GM18951 (cell line): ENCODE results near the gene APOBEC3H.

Source experiments
- POLR2A ChIP-seq: IDR thresholded peaks from 4 replicates; pipeline ENCODE4 v1.6.1; 2011; ENCODE audit warnings: mild to moderate bottlenecking; ENCODE audit not compliant: insufficient read length, insufficient read depth; ENCODE audit errors: extremely low read depth
- in situ Hi-C: fragments of 300-500 bp; cut with MboI; formaldehyde crosslinking; loops from one replicate; pipeline ENCODE4 v1.12.0; 2022; ENCODE audit warnings: low sequenced_read_pairs, mixed read lengths, inconsistent platforms; ENCODE audit not compliant: unreplicated experiment

The APOBEC3H gene

DNA sequence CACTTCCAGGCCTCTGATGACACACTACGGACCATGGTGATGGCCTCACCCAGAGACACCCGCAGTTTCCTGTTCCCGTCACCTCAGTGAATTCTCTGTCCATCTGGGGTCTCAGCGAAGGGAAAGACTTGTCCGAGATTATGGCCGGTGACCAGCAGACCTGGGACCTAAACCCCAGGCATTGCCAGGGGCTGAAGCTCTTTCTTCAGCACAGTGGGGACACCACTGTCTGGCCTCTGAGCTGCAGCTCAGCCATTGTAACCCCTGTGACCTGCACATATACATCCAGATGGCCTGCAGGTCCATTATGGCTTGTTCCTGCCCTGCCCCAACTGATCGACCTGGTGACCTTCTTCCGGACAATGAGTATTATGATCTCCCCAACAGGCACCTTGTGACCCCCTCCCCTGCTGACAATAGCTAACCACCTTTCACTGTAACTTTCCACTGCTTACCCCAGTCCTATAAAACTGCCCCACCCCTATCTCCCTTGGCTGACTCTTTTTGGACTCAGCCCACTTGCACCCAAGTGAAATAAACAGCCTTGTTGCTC is 33.2 kb downstream of the APOBEC3H start:
- no peak for TF ChIP-seq POLR2A
- in situ Hi-C loops, result no loop called here

DNA sequence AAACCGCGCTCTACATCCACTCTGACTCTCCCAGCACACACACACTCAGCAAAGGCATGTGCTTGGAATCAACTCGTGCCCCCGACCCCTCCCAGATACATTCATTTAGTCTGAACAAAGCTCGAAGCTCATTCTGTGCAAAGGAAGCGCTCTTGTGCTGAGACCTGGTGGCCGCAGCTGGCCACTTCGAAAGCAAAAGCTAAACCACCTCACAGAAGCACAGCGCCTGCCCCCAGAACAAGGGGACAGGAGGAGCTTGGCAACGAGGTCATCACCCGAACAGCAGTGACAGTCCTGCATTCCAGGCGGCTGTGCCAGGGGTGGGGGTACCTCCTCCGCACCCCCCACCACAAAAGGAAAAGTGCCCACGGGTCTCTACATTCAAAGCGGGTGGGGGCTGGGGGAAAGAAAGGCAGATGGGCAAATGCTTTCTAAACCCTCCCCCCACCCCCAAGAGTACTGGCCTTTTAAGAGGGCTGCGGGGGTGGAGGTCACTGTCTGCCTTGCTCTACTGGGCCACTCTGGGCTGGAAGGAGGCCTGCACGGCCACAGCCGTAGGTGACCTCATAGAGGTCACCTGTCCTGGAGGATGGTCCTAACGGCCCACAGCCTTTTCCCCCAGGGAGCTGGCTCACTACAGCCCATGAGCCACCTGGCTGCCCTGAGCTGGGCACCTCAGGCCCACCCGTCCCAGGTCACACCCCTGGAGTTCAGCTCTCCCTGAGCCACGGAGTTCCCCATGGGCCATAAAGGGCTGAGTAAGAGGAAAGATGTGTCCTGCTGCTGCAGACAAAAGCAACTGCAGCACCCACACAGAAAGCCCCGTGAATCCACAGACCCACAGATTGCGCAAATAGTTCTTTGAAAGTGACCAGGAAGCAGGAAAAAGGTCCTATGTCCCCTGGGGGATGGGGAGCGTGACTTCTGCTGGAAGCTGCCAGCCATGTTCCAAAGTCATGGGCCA is 34.1 kb downstream of the APOBEC3H start:
- in situ Hi-C loops, result no loop called here
- TF ChIP-seq POLR2A, result no peak

DNA sequence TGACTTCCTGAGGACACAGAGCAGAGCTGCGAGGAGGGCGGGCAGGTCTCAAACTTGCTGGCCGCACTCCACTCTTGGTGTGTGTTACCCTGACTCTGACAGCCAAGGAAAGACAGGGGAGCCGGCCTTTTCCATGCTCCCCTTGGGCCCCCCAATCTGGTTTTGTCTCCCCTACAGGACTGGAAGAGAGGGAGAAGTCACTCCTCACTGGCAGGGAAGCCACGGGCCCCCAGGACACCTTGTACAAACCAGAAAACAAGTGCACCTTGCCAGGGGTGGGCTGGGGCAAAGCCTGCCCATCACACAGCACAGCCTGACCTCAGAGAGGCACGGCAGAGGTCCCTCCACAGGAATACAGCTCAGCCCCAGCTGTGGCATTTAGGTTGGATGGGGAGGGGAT is 35.2 kb downstream of the APOBEC3H start:
- in situ Hi-C loops, result no loop called here
- no peak for TF ChIP-seq POLR2A

DNA sequence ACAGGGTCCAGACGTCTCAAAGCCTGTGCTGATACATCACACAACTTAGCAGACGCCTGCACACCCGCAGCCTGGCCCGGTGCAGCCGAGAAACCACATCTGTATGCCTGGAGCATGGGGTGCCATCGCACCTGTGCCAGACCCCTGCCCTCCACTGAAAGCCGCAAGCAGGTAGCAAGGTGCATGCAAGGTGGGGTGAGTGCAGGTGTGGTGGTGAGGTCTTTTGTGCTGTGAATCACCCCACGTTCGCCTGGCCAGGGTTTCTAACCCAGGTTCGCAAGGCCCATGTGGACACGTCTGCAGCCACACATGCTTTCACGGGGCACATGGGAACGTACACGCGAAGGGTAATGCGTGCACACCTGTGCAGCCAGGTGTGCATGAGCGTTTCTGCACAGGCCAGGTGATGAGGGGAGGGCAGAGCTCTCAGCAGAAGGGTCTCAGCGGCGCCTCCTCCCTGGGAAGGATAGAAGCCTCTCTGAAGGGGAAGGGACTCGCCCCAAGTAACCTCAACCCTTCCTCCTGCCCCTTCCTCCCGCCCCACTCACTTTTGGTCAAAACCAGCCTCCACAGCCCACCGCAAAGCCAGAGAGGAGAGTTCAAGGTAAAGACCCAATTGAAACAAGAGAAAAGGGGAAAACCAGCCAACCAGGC is 36.0 kb downstream of the APOBEC3H start:
- in situ Hi-C loops, result no loop called here
- no peak for TF ChIP-seq POLR2A

DNA sequence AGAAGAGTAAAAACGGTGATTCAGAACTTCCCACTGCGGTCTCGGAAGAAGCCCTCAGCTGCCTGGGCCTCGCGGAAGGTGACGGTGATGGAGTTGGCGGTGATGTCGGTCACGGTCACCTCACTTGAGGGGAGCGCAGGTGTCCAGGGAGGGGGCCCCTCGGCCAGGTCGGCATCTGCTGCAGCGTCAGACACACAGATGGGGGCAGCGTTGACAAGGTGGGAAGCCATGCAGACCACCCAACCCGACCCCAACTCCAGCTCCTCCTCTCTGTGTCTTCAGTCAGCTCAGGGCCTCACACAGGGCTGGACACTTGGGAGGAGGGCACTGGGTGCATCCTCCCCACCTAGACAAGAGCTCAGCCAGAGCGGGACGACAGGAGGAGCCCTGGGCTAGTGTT is 36.8 kb downstream of the APOBEC3H start:
- in situ Hi-C loops, result no loop called here
- TF ChIP-seq POLR2A, result no peak

DNA sequence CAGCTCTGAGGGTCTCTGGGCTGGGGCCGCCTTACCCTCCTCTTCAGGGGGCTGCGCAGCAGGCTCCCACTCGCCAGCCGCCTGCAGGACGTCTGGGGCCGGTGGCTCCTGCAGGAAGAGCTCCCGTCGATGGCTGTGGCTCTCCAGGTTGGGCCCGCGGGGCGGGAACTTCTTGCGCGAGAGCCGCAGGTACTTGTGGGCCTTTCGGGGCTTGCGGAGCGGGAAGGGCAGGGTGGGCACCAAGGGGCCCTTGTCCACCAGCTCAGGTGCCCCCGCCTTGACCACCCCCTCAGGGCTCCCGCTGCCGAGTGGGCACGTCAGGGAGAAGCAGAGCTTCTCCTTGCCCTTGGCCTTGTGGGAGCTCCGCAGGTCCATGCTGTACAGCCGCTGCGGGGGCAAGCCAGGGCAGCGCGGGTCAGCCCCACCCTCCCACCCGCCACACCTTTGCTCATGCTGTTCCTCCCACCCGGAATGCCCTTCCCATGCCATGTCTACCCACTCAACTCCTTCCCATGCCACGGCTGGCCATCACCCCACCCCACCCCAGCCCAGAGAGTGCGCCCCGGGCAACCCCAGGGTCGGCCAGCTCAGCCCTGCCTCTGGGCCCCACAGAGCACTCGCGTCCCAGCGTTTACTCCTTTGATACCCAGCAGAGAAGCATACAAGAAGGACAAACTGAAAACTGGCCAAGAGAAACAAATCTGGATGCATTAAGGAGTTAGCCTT is 37.5 kb downstream of the APOBEC3H start:
- no peak for TF ChIP-seq POLR2A
- in situ Hi-C loops, result no loop called here

DNA sequence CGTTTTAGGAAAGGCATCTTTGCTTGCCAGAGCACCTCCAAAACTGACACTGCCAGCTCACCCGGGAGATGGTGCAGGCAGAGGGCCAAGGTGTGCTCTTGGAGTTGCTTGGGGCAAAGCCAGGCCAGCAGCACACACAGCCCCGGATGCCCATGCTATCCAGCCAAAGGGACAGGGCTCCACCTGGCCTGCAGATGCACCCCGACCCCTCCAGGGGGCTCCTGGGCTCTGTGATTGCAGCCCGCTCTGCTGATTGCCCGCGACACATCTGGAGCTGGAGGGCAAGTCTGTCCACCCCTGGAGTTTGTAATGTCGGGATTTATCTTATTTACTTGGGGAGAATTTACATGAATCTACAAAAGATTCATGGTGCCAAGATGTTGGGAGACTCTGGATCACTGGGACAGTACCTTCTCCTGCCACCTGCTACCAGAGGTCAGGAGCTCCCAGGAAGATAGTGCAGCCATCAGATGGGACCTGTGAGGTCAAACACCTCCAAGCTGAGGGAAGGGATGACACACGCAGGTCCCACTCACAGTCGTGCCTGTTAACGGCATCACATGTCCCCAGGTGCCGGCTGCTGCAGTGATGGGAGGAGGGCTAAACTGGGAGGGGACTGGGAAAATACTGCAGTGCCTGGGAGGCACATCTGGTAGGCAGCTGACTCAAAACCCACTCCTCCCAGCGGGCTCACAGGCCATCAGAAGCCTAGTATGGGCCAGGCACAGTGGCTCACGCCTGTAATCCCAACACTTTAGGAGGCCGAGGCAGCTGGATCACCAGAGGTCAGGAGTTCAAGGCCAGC is 38.2 kb downstream of the APOBEC3H start:
- no peak for TF ChIP-seq POLR2A
- in situ Hi-C loops, result no loop called here

DNA sequence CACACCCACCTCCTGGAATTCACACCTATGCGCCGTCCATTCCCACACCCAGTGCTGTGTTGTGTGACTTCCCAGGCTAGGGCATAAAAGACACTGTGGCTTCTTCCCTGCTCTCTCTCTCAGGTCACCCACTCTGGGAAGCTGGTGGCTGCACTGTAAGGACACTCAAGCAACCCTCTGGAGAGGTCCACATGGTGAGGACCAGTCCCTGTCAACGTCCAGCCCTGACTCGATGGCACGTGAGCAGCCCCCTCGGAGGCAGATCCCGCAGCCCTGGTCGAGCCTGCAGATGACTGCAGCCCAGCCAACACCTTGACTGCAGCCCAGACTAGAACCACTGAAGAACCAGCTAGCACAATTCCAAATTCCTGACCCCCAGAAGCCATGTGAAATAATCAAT is 39.3 kb downstream of the APOBEC3H start:
- no peak for TF ChIP-seq POLR2A
- in situ Hi-C loops, result no loop called here

DNA sequence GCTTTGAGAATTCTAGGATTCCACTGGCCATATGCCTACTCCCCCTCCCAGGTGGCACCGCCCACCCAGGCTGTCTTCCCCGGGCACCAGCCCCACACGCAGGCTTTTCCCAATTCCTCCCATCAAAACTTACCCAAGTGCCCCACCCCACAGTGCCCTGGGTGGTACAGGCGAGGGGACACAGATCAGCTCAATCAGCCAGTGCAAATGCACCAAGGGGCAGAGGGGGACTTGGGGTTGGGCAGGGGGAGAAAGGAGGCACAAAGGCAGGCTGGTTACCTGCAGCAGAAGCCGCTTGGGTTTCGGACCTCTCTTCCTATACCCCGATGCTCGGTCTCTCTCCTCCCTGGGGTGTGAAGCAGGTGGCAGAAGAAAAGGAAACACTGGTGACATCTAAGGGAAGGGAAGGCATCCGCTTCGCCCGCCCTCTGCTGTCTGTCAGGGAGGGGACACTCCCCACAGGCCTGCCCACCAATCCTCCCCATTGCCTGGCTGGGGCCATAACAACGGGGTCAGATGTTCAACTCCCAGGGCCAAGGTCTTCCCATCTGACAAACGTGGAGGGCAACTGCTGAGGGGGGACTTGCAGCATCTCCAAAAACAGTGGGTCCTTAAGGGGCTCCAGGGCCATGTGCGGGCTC is 41.4 kb downstream of the APOBEC3H start:
- TF ChIP-seq POLR2A, result no peak
- in situ Hi-C loops, result no loop called here

DNA sequence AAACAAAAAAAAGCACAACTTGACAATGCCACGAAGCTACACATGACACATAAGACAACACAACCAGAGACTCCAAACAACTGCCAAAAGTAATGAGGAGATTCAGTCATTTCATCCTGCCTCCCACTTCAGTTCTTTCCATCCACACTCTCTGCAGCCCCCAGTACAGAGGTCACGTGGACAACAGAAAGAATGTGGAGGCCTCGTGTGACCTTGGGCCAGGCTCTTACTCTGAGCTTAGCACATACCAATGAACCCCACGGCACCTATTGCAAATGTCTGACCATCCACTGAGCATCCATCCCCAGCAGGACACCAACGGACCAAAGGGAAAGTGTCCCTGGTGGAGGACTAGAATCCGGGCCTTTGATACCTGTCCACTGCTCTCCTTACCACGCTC is 42.9 kb downstream of the APOBEC3H start:
- in situ Hi-C loops, result no loop called here
- TF ChIP-seq POLR2A, result no peak

DNA sequence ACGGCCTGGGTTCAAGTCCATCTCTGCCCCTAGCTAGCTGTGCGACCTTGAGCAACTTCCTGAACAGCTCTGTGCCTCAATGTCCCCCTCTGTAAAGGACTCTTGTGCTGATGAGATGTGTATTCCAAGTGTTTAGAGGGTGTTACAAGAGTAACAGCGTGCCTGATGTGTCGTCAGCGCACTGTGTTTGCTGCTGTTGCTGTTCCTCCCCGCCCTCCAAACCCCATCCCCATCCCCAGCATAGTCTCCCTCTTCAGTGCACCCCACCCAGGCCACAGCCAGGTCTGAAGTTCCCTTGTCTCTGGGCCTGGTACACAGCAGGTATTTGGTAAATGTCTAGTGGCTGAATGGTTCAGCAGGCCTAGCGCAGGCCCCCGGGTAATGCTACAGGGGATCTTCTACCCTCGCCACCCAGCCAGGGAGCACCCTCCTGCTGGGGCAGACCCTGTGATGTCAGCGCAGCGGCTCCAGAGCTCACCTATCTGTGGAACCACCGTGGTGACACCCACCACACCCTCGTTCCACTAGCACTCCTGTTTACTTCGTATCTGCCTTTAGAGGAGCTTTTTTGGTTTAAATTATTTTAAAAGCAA is 45.1 kb downstream of the APOBEC3H start:
- no peak for TF ChIP-seq POLR2A
- in situ Hi-C loops, result no loop called here
